T-helper 1 cell treated with Interleukin-12 subunit alpha and Interleukin-12 subunit beta and Interleukin-4 antibody, amounts not matched to agents 30 μg/mL and 1 μg/mL, for 36 hours (primary cell): ENCODE results near the gene PCMTD2.

Source experiments
- H3K27ac Mint-ChIP-seq: one replicate; pipeline ENCODE4 v1.8.0; 2021; ENCODE audit warnings: mild to moderate bottlenecking, mixed read lengths
- H3K27me3 Mint-ChIP-seq: one replicate; pipeline ENCODE4 v1.8.0; 2021; ENCODE audit warnings: low read depth, mixed read lengths
- H3K36me3 Mint-ChIP-seq: one replicate; pipeline ENCODE4 v1.8.0; 2021; ENCODE audit warnings: low read depth, mixed read lengths
- H3K4me1 Mint-ChIP-seq: one replicate; pipeline ENCODE4 v1.8.0; 2021; ENCODE audit warnings: low read depth, mixed read lengths
- H3K4me3 Mint-ChIP-seq: one replicate; pipeline ENCODE4 v1.8.0; 2021; ENCODE audit warnings: mild to moderate bottlenecking, moderate library complexity, mixed read lengths
- H3K9me3 Mint-ChIP-seq: one replicate; pipeline ENCODE4 v1.8.0; 2021; ENCODE audit warnings: mixed read lengths

Gene PCMTD2

GRCh38 chr20:64240243-64241015 is 15.1 kb upstream of the PCMTD2 start:
- Mint-ChIP-seq H3K36me3 (no peaks in the 10 kb centered on the region), H3K9me3 (no peaks in the 10 kb centered on the region), H3K27me3 (peaks cover 9% of the 10 kb centered on the region), H3K4me1 (no peaks in the 10 kb centered on the region), H3K27ac (no peak overlapping the region), H3K4me3 (no peak overlapping the region)

DNA sequence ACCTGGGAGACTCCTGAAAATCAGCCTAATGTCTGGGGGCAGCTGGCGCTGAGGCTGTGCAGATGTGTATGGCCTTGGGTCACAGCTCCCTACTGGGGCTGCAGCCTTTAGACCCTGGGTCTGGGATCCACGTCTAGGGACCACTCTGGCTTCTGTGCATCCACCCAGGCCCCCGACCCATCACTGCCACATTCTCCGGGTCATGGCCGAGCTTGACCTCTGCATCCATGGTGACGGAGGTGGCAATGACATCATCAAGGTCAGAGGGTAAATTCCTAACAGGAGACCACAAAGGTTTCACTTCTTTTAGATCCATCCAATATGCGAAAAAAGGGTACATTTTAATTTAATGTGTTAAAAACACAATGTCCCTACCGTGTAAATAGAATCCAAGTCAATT is 14.5 kb upstream of the PCMTD2 start:
- no peaks in the 10 kb centered on the region for H3K9me3 Mint-ChIP-seq
- no peaks in the 10 kb centered on the region for H3K36me3 Mint-ChIP-seq
- no peaks in the 10 kb centered on the region for H3K4me1 Mint-ChIP-seq
- H3K4me3 Mint-ChIP-seq: no peak overlapping the region
- H3K27ac Mint-ChIP-seq: no peak overlapping the region
- peaks cover 11% of the 10 kb centered on the region for H3K27me3 Mint-ChIP-seq

DNA sequence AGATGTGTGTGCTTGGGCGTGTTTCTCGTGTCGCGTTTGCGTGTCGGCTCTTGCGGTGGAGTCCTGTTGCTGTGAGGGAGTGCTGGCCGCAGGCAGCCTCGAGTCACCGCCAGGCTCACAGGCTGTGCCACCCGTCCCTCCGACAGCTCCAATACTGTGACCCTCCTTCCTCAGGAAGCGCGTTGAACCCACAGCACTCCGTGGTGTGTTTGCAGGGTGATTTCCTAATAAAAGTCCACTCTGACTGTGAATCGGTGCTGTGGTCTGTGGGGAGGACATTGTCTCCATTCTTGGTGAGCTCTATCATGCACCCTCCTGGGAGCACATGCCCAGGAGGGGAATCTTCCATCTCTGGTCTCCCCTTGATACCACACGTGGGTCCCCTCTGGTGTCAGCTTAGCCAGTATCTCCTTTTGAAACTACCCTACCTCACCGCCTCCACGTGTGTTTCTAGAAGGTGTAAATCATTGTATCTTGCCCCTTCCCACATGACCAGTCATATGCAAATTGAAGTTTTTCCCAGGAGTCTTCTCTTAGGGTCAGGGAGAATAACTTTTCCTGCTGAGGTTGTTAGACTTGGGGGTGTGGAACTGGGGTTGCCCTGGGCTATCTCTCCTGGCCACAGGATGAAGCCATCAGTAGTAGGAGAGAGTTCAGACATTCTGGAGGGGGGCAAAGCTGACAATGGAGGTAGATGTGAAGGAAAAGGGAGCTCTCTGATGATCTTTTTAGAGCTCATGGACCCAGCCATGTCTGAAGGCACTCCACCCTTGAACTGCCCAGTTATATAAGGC is 13.3 kb upstream of the PCMTD2 start:
- Mint-ChIP-seq H3K27me3 (peaks cover 12% of the 10 kb centered on the region), H3K4me1 (no peaks in the 10 kb centered on the region), H3K4me3 (no peak overlapping the region), H3K9me3 (no peaks in the 10 kb centered on the region), H3K36me3 (no peaks in the 10 kb centered on the region), H3K27ac (no peak overlapping the region)

GRCh38 chr20:64242797-64243475 is 12.6 kb upstream of the PCMTD2 start:
- Mint-ChIP-seq H3K4me3 (no peak overlapping the region), H3K9me3 (no peaks in the 10 kb centered on the region), H3K27ac (no peak overlapping the region), H3K27me3 (peaks cover 17% of the 10 kb centered on the region), H3K4me1 (no peaks in the 10 kb centered on the region), H3K36me3 (no peaks in the 10 kb centered on the region)

DNA sequence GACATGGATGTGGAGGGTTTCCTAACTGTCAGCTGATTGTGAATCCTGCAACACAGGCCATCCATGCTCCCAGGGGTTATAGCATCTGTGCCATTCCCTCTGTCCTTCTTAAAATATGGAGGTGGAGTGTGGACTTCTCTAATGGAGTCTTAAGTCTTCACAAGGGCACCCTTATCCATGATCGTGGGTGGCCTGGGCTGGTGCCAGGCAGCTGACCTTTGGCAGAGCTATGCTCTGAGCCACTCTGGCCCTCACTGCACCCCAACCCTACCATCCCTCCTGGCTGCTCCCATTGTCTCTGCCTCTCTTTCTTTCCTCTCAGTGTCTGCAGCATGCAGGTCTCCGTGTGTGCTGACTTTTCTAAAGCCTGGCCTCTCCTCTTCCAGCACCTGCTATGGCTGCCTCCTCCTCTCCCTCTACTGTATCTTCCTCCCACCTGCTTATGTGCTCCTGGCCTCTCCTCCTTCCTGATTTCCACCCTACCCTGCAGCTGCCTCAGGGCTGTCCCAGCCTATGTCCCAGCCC is 11.2 kb upstream of the PCMTD2 start:
- Mint-ChIP-seq H3K27ac (no peak overlapping the region), H3K27me3 (peaks cover 17% of the 10 kb centered on the region), H3K4me1 (no peaks in the 10 kb centered on the region), H3K9me3 (no peaks in the 10 kb centered on the region), H3K4me3 (no peak overlapping the region), H3K36me3 (no peaks in the 10 kb centered on the region)

- no peak overlapping the region for H3K4me3 Mint-ChIP-seq
- no peak overlapping the region for H3K27ac Mint-ChIP-seq
- H3K9me3 Mint-ChIP-seq: no peaks in the 10 kb centered on the region
- H3K27me3 Mint-ChIP-seq: peaks cover 19% of the 10 kb centered on the region
- H3K36me3 Mint-ChIP-seq: no peaks in the 10 kb centered on the region
- H3K4me1 Mint-ChIP-seq: no peaks in the 10 kb centered on the region
These were observed 10.5 kb upstream of the PCMTD2 start for GRCh38 chr20:64244870-64245603.

DNA sequence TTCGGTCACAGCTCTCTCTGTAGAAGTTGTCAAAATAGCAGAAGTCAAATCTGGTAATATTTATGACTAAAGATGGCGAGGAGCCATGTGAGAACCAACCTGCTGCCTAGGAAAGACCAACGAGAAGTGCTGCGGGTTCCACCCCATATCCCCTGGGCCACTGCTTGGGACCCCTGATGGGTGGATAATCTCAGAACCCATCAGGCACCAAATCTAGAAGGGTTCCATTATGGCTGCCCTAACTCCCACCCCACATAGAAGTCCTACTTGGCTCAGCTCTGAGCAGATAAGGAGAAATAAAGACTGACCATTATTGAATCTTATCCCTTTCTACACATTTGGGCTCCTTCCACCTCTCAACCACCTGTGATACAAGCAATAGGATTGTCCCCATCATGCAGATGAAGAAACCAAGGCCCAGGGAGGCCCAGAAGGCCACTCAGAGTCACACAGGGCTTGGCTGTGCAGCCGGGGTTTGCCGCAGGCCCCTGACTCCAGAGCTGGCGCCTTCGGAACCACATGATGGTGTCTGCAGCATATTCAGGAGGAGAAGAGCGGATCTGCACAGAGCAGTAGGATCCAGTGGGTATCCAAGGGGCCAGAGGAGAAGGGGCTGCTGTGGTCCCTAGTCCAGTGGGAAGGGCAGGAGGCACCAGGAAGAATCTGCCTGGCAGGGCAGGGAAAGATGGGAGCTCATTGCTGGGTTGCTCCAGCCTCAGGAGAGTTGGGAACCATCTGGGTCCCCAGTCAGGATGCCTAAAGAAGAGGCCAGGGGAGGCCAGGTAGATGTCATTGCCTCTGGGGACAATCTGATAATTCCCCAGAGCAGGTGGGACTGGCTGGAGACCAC is 9.6 kb upstream of the PCMTD2 start:
- Mint-ChIP-seq H3K27me3 (peaks cover 29% of the 10 kb centered on the region), H3K4me3 (no peak overlapping the region), H3K9me3 (no peaks in the 10 kb centered on the region), H3K27ac (no peak overlapping the region), H3K36me3 (no peaks in the 10 kb centered on the region), H3K4me1 (no peaks in the 10 kb centered on the region)

DNA sequence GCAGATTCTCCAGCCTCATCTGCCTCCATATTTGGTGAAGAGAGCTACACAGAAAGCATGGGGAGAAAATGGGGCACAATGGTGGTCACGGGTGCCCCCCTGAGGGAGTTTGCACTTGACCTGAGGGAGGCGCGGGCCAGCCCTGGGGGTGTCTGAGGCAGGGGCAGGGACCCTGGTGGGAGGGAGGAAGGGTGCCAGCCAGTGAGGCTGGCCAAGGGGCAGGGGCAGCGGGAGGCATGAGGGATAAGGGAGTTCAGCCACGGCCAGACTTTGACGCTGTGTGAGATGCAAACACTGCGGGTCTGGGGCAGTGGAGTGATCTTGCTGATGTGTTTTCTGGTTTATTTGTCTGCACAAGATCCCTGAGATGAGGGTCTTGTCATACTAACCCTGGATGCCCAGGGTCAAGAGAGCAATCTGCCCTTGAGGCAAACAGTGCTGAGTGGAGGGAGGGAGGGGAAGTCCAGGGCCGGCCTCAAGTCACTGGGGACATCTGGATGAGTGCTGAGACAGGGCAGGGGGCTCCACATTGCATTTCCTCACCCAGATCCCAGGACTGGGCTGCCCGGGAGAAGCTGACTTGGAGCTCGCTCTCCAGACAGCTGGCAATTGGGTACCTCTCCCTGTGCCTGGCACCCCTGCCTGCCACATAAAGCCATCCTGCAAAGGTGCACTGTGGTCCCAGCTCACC is 8.8 kb upstream of the PCMTD2 start:
- no peak overlapping the region for H3K27ac Mint-ChIP-seq
- H3K36me3 Mint-ChIP-seq: no peaks in the 10 kb centered on the region
- H3K27me3 Mint-ChIP-seq: peaks cover 34% of the 10 kb centered on the region
- no peaks in the 10 kb centered on the region for H3K9me3 Mint-ChIP-seq
- H3K4me1 Mint-ChIP-seq: no peaks in the 10 kb centered on the region
- H3K4me3 Mint-ChIP-seq: no peak overlapping the region

DNA sequence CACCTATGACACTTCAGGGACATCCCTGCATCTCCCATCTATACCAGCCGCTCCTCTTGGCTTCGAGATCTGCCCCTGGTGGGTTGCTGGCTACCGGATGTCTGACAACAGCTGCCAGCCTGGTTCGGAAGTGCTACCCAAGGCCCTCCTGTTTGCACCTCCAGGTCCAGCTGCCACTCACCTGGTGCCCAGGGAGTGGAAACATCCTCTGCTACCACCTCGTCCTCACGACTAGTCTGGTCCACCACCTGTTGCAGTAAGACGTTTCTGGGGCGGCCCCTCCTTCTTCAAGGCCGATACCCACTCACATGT is 8.3 kb upstream of the PCMTD2 start:
- no peak overlapping the region for H3K27ac Mint-ChIP-seq

DNA sequence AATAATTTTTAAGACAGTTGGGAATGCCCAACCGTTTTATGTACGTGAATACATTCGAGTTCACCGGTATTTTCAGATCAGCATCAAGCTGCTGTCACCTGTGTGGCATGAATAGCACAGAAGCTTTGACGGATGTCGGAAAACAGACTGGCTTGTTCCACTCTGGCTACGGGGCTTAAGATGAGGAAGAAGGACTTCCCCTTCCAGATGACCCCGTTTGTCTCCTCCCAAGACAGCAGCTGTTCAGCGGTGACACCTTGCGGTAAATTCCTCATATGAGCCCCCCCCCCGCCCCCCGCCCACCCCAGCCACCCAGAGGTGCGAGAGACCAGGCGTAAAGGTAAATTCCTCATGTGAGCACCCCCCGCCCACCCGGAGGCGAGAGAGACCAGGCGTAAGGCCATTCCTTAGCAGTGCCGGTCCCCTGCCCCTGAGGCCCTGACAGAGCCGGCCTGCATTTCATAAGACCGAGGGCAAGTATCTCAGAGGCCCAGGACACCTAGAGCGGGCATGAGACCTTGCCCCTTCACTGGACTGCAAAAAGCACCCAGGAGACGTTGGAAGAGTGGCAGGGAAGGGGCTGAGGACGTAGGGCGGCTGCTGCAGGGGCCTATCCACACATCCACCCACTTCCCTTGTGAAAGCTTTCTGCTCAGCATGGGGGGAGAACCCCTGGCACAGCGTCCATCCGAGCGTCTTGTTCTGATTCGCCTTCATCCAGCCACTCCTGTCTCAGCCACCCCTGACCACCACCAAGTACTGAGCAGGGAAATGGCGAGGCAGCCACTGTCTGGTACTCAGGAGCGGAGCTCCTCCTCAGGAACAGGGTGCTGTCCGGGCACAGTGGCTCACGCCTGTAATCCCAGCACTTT is 7.3 kb upstream of the PCMTD2 start:
- no peaks in the 10 kb centered on the region for H3K9me3 Mint-ChIP-seq

More for the DNA sequence above, 8.3 kb upstream of the PCMTD2 start:
- H3K27me3 Mint-ChIP-seq: peaks cover 36% of the 10 kb centered on the region
- H3K36me3 Mint-ChIP-seq: no peaks in the 10 kb centered on the region
- no peaks in the 10 kb centered on the region for H3K9me3 Mint-ChIP-seq
- no peak overlapping the region for H3K4me3 Mint-ChIP-seq
- no peaks in the 10 kb centered on the region for H3K4me1 Mint-ChIP-seq

GRCh38 chr20:64250027-64250426 is 5.5 kb upstream of the PCMTD2 start:
- Mint-ChIP-seq H3K4me1 (peaks cover 8% of the 10 kb centered on the region), H3K9me3 (no peaks in the 10 kb centered on the region), H3K27me3 (peaks cover 30% of the 10 kb centered on the region), H3K36me3 (no peaks in the 10 kb centered on the region), H3K4me3 (no peak overlapping the region), H3K27ac (no peak overlapping the region)

More for the DNA sequence above, 7.3 kb upstream of the PCMTD2 start:
- H3K36me3 Mint-ChIP-seq: no peaks in the 10 kb centered on the region
- H3K4me1 Mint-ChIP-seq: no peaks in the 10 kb centered on the region
- no peak overlapping the region for H3K4me3 Mint-ChIP-seq
- H3K27me3 Mint-ChIP-seq: peaks cover 38% of the 10 kb centered on the region
- no peak overlapping the region for H3K27ac Mint-ChIP-seq

GRCh38 chr20:64253000-64253383 is 2.6 kb upstream of the PCMTD2 start:
- no peak overlapping the region for H3K4me3 Mint-ChIP-seq
- H3K4me1 Mint-ChIP-seq: peaks cover 27% of the 10 kb centered on the region
- no peak overlapping the region for H3K27ac Mint-ChIP-seq
- H3K9me3 Mint-ChIP-seq: no peaks in the 10 kb centered on the region
- H3K36me3 Mint-ChIP-seq: peaks cover 4% of the 10 kb centered on the region
- H3K27me3 Mint-ChIP-seq: peaks cover 23% of the 10 kb centered on the region
